Tibial artery (tissue), 4 donors: ENCODE data around the gene PRTFDC1.
A peak's percentile ranks its signal among the peaks of the same experiment; 100 is the strongest.

Source experiments
- DNase-seq, 2 donors: peaks; one replicate each; pipeline ENCODE4 v3.0.0-alpha.2; 2019
- H3K27ac ChIP-seq, 2 donors: fragments of 200-600 bp; sonication (generic) in 1 of 2; 1 replicate in 1 of 2; 2 replicates in 1 of 2; pipeline ENCODE4 v1.5.1; 2018 to 2019; ENCODE audit warnings: mild to moderate bottlenecking in 1 of 2
- H3K27me3 ChIP-seq, 2 donors: fragments of 200-600 bp; sonication (generic) in 1 of 2; one replicate each; pipeline versions ENCODE4 v1.5.1 to v1.6.0; 2016 to 2019
- H3K36me3 ChIP-seq, 3 donors: fragments of 200-600 bp; sonication (generic) in 2 of 3; one replicate each; pipeline ENCODE4 v1.5.1; 2016 to 2019; ENCODE audit warnings: mild to moderate bottlenecking in 2 of 3
- H3K4me1 ChIP-seq, 4 donors: fragments of 200-600 bp; sonication (generic) in 2 of 4; 1 replicate in 3 of 4; 2 replicates in 1 of 4; pipeline ENCODE4 v1.5.1; 2016 to 2019
- H3K4me3 ChIP-seq, 2 donors: fragments of 200-600 bp; sonication (generic) in 1 of 2; 1 replicate in 1 of 2; 2 replicates in 1 of 2; pipeline ENCODE4 v1.5.1; 2018 to 2019; ENCODE audit warnings: mild to moderate bottlenecking in 2 of 2
- H3K9me3 ChIP-seq, 3 donors: fragments of 200-600 bp; sonication (generic) in 1 of 3; one replicate each; pipeline ENCODE4 v1.5.1; 2016 to 2019
- intact Hi-C: fragments of 100-400 bp; cut with DNase I; formaldehyde crosslinking; loops from one replicate; pipeline ENCODE4 v1.15.0; 2023; ENCODE audit warnings: low total_unique reads
- TF ChIP-seq, protein P1 (sequence below), 2 experiments: fragments of 200-600 bp in 1 of 2; fragments of 450-650 bp in 1 of 2; IDR thresholded peaks; one replicate each; pipeline ENCODE4 v1.5.1; 2017 to 2019; ENCODE audit warnings: antibody characterized with exemption in 2 of 2, mild to moderate bottlenecking in 1 of 2, moderate library complexity in 1 of 2

Gene PRTFDC1

GRCh38 chr10:24983130-24983529 is 30.7 kb upstream of the PRTFDC1 start:
- Histone ChIP-seq H3K4me1 (no peaks in the 10 kb centered on the region), H3K36me3 (no peaks in the 10 kb centered on the region), H3K27ac (no peak overlapping the region), H3K9me3 (no peaks in the 10 kb centered on the region), H3K27me3 (no peaks in the 10 kb centered on the region), H3K4me3 (no peak overlapping the region)
- TF ChIP-seq, protein P1, sequence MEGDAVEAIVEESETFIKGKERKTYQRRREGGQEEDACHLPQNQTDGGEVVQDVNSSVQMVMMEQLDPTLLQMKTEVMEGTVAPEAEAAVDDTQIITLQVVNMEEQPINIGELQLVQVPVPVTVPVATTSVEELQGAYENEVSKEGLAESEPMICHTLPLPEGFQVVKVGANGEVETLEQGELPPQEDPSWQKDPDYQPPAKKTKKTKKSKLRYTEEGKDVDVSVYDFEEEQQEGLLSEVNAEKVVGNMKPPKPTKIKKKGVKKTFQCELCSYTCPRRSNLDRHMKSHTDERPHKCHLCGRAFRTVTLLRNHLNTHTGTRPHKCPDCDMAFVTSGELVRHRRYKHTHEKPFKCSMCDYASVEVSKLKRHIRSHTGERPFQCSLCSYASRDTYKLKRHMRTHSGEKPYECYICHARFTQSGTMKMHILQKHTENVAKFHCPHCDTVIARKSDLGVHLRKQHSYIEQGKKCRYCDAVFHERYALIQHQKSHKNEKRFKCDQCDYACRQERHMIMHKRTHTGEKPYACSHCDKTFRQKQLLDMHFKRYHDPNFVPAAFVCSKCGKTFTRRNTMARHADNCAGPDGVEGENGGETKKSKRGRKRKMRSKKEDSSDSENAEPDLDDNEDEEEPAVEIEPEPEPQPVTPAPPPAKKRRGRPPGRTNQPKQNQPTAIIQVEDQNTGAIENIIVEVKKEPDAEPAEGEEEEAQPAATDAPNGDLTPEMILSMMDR (IDR thresholded peaks at IDR 0.05) = no peak
- DNase-seq = no peak
- intact Hi-C loops = no loop called here

DNA sequence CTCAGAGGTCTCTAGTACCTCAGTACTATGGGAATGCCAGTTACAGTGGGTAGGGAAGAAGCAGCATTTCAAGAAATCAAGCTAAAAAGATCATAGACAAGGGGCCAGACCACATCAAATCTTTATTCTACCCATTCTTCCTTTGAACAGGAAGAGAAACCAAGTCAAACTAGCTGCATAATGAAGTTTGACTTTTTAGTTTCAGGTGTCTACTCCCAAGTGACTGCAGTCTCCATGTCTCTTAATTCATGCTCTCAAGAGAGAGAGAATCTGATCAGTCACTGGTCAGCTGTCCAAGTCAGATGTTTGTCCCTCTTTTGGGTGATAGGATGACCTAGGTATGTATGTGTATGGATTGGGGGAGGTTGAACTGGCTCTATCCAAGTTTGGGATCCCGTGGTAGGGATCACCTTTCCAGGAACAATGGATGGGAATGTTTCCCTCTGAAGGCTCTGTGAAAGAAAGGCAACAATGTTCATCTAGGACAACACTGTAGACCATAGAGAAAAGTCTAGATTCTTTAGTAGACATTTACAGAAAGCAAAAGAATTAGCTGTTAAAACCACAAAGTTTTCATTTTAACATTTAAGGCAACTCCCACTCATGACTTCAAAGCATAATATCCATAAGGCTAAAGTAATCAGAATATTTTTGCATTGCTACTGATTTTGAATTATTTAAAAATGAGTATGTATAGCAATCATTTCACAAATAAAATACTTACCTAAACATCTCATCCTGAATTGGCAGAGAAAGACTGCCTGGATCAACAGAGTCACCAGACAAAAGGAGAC is 30.1 kb upstream of the PRTFDC1 start:
- DNase-seq = no peak
- no peaks in the 10 kb centered on the region for H3K9me3 ChIP-seq
- TF ChIP-seq, protein P1 (IDR thresholded peaks at IDR 0.05) = no peak
- H3K36me3 ChIP-seq = no peaks in the 10 kb centered on the region
- H3K4me3 ChIP-seq = no peak overlapping the region
- no peaks in the 10 kb centered on the region for H3K4me1 ChIP-seq
- intact Hi-C loops = no loop called here
- no peak overlapping the region for H3K27ac ChIP-seq
- no peaks in the 10 kb centered on the region for H3K27me3 ChIP-seq

GRCh38 chr10:24981161-24981710 is 28.8 kb upstream of the PRTFDC1 start:
- Histone ChIP-seq H3K9me3 (no peaks in the 10 kb centered on the region), H3K27me3 (no peaks in the 10 kb centered on the region), H3K27ac (no peak overlapping the region), H3K4me1 (no peaks in the 10 kb centered on the region), H3K36me3 (no peaks in the 10 kb centered on the region), H3K4me3 (no peak overlapping the region)
- intact Hi-C loops = no loop called here
- TF ChIP-seq, protein P1 (IDR thresholded peaks at IDR 0.05) = no peak
- no peak for DNase-seq

- H3K36me3 ChIP-seq = no peaks in the 10 kb centered on the region
- no peak overlapping the region for H3K4me3 ChIP-seq
- DNase-seq = no peak
- TF ChIP-seq, protein P1 (IDR thresholded peaks at IDR 0.05) = no peak
- no peaks in the 10 kb centered on the region for H3K9me3 ChIP-seq
- no peaks in the 10 kb centered on the region for H3K27me3 ChIP-seq
- H3K4me1 ChIP-seq = peaks cover 0 to 7% (median 2%) of the 10 kb centered on the region in 4 donors
- intact Hi-C loops = no loop called here
- no peak overlapping the region for H3K27ac ChIP-seq
Observed at GRCh38 chr10:24979685-24980084, 27.3 kb upstream of the PRTFDC1 start.

DNA sequence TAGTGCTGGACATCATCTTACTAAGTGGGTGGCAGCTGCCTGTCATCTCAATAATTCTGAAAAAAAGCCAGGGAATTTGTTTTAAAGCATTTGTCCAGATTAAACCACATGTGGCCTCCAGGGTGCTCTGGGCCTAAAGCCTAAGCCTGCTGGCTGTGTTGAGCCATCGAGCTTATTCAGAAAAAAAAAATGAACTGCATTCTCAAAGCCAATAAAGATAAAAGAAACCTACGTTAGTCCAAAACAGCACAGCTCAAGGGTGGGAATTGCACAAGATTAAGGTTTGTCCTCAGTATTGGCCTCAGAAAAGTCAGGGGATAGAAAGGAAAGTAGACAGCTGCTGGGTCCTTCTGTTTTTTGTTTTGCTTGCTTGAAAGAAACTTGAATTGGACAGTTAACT is 22.6 kb upstream of the PRTFDC1 start:
- Histone ChIP-seq H3K4me1 (peaks cover 0 to 10% (median 5%) of the 10 kb centered on the region in 4 donors), H3K27me3 (no peaks in the 10 kb centered on the region), H3K27ac (peak overlapping the region; percentile 17 to 19), H3K4me3 (no peak overlapping the region), H3K9me3 (no peaks in the 10 kb centered on the region), H3K36me3 (no peaks in the 10 kb centered on the region)
- peak; percentile 55 to 74 for DNase-seq
- TF ChIP-seq, protein P1 (IDR thresholded peaks at IDR 0.05) = peak; percentile 28 to 36
- intact Hi-C loops = no loop called here
